GM12801 (cell line): ENCODE measurements around the gene SUMO3.

Experiments used
- CTCF ChIP-seq: IDR thresholded peaks from one replicate; pipeline ENCODE4 v1.5.1; 2011; ENCODE audit warnings: control low read depth; ENCODE audit not compliant: insufficient read length; ENCODE audit errors: extremely low read depth

SUMO3 gene

GRCh38 chr21:44756423-44757185, 61.3 kb downstream of the SUMO3 start:
- no peak for TF ChIP-seq CTCF
